HEK293 (cell line): Measurements from ENCODE around the gene CD47.

Experiments used
- KLF16 ChIP-seq: fragments of 450-650 bp; formaldehyde crosslinking; IDR thresholded peaks from 2 replicates; pipeline ENCODE4 v1.5.1; 2017; ENCODE audit warnings: missing biosample characterization, missing genetic modification characterization
- SP2 ChIP-seq: fragments of 450-650 bp; formaldehyde crosslinking; IDR thresholded peaks from 2 replicates; pipeline ENCODE4 v1.5.1; 2016; ENCODE audit warnings: missing biosample characterization, missing genetic modification characterization
- ZBTB21 ChIP-seq: fragments of 450-650 bp; formaldehyde crosslinking; IDR thresholded peaks from 2 replicates; pipeline ENCODE4 v1.5.1; 2017; ENCODE audit warnings: missing biosample characterization, missing genetic modification characterization
- ZNF211 ChIP-seq: fragments of 450-650 bp; formaldehyde crosslinking; IDR thresholded peaks from 2 replicates; pipeline ENCODE4 v1.5.1; 2016; ENCODE audit warnings: low read depth, missing biosample characterization, missing genetic modification characterization

- TF ChIP-seq KLF16 (tag by site-specific recombination) (no peak), SP2 (tag by site-specific recombination) (no peak), ZNF211 (no peak), ZBTB21 (tag by site-specific recombination) (no peak)
Measured at GRCh38 chr3:108099679-108100428, 9.0 kb upstream of the CD47 start.
